Pancreas (tissue), 10 donors: ENCODE results near the gene C4orf36. TPM values are rescaled to one million over a fixed set of nuclear protein-coding genes. Genes with fewer than 3 reads are reported as not detected.

Source experiments
- ATAC-seq, 4 donors: fragments of 200-7000 bp; cut with Tn5 transposase; one replicate each; pipeline versions ENCODE4 v1.8.0 to v1.9.1; 2020; ENCODE audit warnings: mild to moderate bottlenecking in 4 of 4, moderate library complexity in 4 of 4
- DNase-seq, 6 donors: peaks; one replicate each; pipeline ENCODE4 v3.0.0-alpha.2; 2020
- FAIRE-seq: peaks from 2 replicates; lab custom pipeline; 2012; peaks lifted over from hg19 to GRCh38; lab: Jason Lieb, UNC
- H3K27ac ChIP-seq, 4 donors: fragments of 200-600 bp; sonication (generic); 1 replicate in 3 of 4; 2 replicates in 1 of 4; pipeline versions ENCODE4 v1.5.0 to v1.8.0; 2020
- H3K27me3 ChIP-seq, 4 donors: fragments of 200-600 bp; one replicate each; pipeline ENCODE4 v1.8.0; 2021
- H3K36me3 ChIP-seq, 3 donors: fragments of 200-600 bp; sonication (generic) in 1 of 3; one replicate each; pipeline versions ENCODE4 v1.5.0 to v1.8.0; 2020 to 2021
- H3K4me1 ChIP-seq, 3 donors: fragments of 200-600 bp; one replicate each; pipeline ENCODE4 v1.8.0; 2021
- H3K4me3 ChIP-seq, 4 donors: fragments of 200-600 bp; sonication (generic) in 2 of 4; one replicate each; pipeline versions ENCODE4 v1.5.0 to v1.8.0; 2020 to 2021
- H3K9me3 ChIP-seq, 4 donors: fragments of 200-600 bp; one replicate each; pipeline ENCODE4 v1.8.0; 2021
- WGBS, 2 donors: extraction: QIAGEN DNeasy Blood & Tissue Kit; methylation state at CpG; one replicate each; pipeline ENCODE4 v1.1.7; 2013; 5-methylcytosine and 5-hydroxymethylcytosine counted together
- intact Hi-C, 3 donors: fragments of 100-400 bp; cut with DNase I; formaldehyde crosslinking; loops; one replicate each; pipeline versions ENCODE4 v1.11.1 to v1.14.2; 2022
- polyA plus RNA-seq, 2 donors: library from polyadenylated mRNA; stranded (reverse); fragments of 200-250 nt; gene quantifications; one replicate each; pipeline ENCODE4 v1.2.3, GENCODE V29; 2013
- total RNA-seq, 6 donors: library from RNA; stranded (reverse); fragmentation: NEBNext Ultra II Directional in 4 of 6; extraction: Animal tissue kit (Norgen Biotek cat#: 25700) in 4 of 6; gene quantifications; one replicate each; pipeline versions ENCODE4 v1.2.1 to v1.2.4, GENCODE V29; 2021 to 2023
- TF ChIP-seq, protein P1 (sequence below), 4 donors: fragments of 200-600 bp; sonication (generic) in 3 of 4; IDR thresholded peaks; one replicate each; pipeline versions ENCODE4 v1.5.0 to v1.8.0; 2021; ENCODE audit warnings: antibody characterized with exemption in 4 of 4
- donor health status: healthy with polysubstance abuse.
- donor health status: DM: no; HTN: no; CAD: no; lungs with moderate emphysema.
- donor health status: DM: no; HTN: no; CAD: no.
- donor health status: control.
- donor health status: control.
- donor health status: Bipolar disorder and iron deficiency.
- donor health status: DM: yes; HTN: yes; CAD: no.
- donor health status: DM: no; HTN: no; CAD: no.
- donor health status: DM: no; HTN: no; CAD: no.
- donor health status: DM: yes; HTN: yes; CAD: no.

C4orf36 gene
- total and polyA plus RNA-seq, 8 donors: 0.35 to 0.88 (median 0.65) TPM; not detected in 1

DNA sequence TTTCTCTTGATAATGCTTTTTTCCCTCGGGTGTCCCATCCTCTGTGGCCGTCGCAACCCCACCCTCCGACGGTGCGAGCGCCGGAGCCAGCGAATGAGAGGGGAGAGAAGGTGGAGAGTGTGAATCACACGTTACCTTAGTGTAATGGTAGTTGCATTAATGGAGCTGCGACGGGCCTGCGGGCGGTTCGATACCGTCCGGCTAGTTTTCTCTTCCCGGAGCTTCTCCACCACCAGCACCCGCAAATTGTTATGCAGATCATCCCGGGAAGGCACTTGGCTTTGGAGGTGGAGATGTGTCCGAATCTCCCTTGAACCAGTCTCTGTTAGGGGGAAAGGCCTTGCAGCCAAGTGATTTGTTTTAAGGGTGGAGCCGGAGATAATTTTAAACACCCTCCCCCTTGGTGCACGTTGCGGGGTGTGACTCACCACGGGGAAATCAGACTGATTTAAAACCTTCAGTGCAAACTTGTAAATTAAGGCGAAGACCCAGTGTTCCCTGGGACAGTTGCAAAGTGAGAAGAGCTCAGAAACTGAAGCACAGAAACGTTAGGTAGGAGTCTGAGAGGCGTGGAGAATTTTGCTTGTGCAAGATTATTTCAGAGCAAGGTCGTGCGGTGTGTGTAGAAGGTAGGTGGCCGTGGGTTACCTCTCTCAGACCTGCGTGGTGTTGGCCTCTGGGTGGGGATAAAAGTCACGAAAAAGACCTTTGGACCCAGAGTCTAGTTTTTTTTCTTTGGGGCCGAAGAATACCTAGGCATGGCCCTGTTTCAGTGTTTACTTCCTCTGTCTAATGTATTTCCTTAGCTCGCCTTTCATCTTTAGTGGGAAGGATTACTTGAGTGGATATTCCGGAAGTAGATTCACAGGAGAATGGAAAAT, 43.9 kb upstream of the C4orf36 start:
- 2 to 3% methylated on average over 36 of the region's 36 CpGs for WGBS, 2 donors
- TF ChIP-seq, protein P1, sequence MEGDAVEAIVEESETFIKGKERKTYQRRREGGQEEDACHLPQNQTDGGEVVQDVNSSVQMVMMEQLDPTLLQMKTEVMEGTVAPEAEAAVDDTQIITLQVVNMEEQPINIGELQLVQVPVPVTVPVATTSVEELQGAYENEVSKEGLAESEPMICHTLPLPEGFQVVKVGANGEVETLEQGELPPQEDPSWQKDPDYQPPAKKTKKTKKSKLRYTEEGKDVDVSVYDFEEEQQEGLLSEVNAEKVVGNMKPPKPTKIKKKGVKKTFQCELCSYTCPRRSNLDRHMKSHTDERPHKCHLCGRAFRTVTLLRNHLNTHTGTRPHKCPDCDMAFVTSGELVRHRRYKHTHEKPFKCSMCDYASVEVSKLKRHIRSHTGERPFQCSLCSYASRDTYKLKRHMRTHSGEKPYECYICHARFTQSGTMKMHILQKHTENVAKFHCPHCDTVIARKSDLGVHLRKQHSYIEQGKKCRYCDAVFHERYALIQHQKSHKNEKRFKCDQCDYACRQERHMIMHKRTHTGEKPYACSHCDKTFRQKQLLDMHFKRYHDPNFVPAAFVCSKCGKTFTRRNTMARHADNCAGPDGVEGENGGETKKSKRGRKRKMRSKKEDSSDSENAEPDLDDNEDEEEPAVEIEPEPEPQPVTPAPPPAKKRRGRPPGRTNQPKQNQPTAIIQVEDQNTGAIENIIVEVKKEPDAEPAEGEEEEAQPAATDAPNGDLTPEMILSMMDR (IDR thresholded peaks at IDR 0.05): no peak
- Histone ChIP-seq H3K4me1 (peaks cover 38 to 48% (median 41%) of the 10 kb centered on the region in 3 donors), H3K36me3 (no peaks in the 10 kb centered on the region), H3K4me3 (peak overlapping the region; percentile 75 to 96 (median 88)), H3K27me3 (no peaks in the 10 kb centered on the region), H3K9me3 (no peaks in the 10 kb centered on the region), H3K27ac (peak overlapping the region; percentile 96 to 99 (median 98))
- ATAC-seq (peak; percentile 53 to 67 (median 56)), DNase-seq (peak; percentile 65 to 79 (median 72)), FAIRE-seq (no peak)
- intact Hi-C loops: loop anchor here in 1 of 3 donors (5.0 kb wide), 1 partner anchor 71 kb away; no protein-coding TSS in a partner anchor

DNA sequence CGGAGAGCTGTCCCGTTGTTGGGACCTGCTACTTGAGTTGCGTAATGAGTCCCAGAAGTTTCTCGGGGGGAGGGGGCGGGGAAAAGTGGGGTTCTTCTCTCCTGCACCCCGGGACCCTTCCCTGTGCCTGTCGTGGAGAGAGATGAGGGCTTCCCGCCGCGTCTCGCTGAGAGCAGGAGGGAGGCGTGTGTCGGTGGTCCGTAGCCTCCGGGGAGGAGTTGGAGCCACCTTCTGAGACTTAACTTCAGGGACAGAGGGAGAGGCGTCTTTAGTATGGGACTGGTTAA, 43.3 kb upstream of the C4orf36 start:
- TF ChIP-seq, protein P1 (IDR thresholded peaks at IDR 0.05): no peak
- intact Hi-C loops: loop anchor here in 1 of 3 donors (5.0 kb wide), 1 partner anchor 72 kb away; no protein-coding TSS in a partner anchor

DNA sequence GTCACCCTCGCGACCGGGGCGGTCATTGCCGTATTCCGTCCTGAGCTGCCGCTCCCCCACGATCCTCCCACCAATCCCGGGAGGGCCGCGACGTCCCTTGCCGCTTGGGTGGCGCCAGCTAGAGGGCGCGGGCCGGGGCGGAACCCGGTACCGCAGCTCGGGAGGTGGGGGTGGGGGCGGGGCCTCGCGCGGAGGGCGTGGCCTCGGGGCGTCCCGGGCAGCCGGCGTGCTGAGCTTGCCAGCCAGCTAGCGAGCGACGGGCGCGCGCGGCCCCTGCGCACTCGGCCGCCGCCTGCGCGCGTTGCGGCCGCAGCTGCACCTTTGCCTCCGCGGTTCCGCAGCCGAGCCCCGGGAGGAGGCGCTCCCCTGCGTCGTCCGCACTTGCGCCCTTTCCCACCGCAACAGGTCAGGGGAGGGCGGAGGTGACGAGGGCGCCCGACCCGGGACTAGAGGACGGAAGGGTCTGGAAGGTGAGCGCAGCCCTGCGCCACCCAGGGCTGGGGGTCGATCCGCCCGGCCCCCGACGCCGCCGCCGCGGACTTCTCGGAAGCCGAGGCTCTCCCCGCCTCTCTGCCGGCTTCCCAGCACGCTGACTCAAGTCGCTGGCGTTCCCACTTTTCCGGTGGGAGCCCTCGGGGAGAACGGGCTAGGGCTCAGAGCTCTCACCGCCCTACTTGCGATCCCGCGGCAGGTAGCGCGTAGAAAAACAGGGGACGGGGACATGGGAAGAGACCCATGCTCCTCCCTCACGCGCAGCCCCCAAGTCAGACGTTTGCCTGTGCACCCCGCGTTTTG, 42.7 kb upstream of the C4orf36 start, which contains the start of gene AFF1:
TSS of gene AFF1 (plus strand) at position 241 of the 795 bp plus-strand sequence. CDS start 13,523 bp downstream, outside the sequence.
- TF ChIP-seq, protein P1 (IDR thresholded peaks at IDR 0.05): peak; percentile 15 to 45 (median 36)
- DNase-seq (peak; percentile 93 to 97 (median 96)), FAIRE-seq (no peak), ATAC-seq (peak; percentile 80 to 88 (median 85))
- Histone ChIP-seq H3K4me3 (peak within 1 kb of the TSS; percentile 75 to 96 (median 88)), H3K9me3 (no peaks in the 10 kb centered on the region), H3K4me1 (peaks cover 26 to 37% (median 34%) of the 10 kb centered on the region in 3 donors), H3K27ac (peak within 1 kb of the TSS; percentile 96 to 99 (median 98)), H3K27me3 (no peaks in the 10 kb centered on the region), H3K36me3 (no peaks in the 10 kb centered on the region)
- WGBS, 2 donors: 0% methylated on average over 69 to 97 of the region's 97 CpGs
- intact Hi-C loops: loop anchor here in 1 of 3 donors (5.0 kb wide), 1 partner anchor 72 kb away; no protein-coding TSS in a partner anchor

More for the DNA sequence above, 43.3 kb upstream of the C4orf36 start:
- Histone ChIP-seq H3K4me3 (peak overlapping the region; percentile 75 to 96 (median 88)), H3K4me1 (peaks cover 32 to 43% (median 35%) of the 10 kb centered on the region in 3 donors), H3K36me3 (no peaks in the 10 kb centered on the region), H3K27ac (peak overlapping the region; percentile 96 to 99 (median 98)), H3K27me3 (no peaks in the 10 kb centered on the region), H3K9me3 (no peaks in the 10 kb centered on the region)
- FAIRE-seq (no peak), DNase-seq (no peak), ATAC-seq (peak in 1 of 4 donors; percentile 6)
- 1 to 2% methylated on average over 16 of the region's 16 CpGs for WGBS, 2 donors

DNA sequence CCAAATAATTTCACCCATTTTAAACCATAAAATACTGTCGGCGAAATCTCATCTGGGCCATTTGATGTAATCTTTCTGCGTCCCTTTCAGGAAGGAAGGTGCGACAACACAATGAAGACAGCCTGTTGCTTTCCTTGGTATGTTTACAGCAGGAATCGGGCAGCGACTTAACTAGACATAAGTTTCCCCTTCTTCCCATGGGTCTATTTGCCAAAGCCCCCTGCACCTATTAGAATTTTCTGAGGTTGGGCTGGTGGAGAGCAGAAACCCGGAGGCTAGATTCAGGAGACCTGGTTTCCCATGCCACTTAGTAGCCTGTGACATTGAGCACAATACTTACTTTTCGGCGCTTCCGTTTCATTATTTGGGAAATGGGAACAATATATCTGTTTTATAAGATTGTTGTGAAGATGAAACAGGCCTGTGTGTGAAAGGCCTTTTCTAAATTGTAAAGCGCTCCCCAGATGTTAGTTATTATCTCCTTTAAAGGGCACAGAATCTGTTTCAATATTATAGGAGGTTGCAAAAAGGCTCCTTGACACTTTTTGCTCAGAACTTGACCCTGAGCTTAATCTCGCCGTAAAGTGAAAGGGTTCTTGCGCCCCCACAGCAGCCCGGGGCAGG, 42.0 kb upstream of the C4orf36 start:
- H3K36me3 ChIP-seq: no peaks in the 10 kb centered on the region
- peak overlapping the region; percentile 33 to 89 (median 80) for H3K4me3 ChIP-seq
- ATAC-seq (peak in 1 of 4 donors; percentile 6), FAIRE-seq (no peak), DNase-seq (peak in 1 of 6 donors; percentile 22)
- intact Hi-C loops: no loop called here
- H3K27me3 ChIP-seq: no peaks in the 10 kb centered on the region
- H3K9me3 ChIP-seq: no peaks in the 10 kb centered on the region
- 2 to 3% methylated on average over 15 of the region's 15 CpGs for WGBS, 2 donors
- TF ChIP-seq, protein P1 (IDR thresholded peaks at IDR 0.05): no peak
- H3K4me1 ChIP-seq: peaks cover 19 to 30% (median 27%) of the 10 kb centered on the region in 3 donors
- H3K27ac ChIP-seq: peak overlapping the region; percentile 96 to 99 (median 98)
